ENCODE measurements around the gene ITFG1.

DNA sequence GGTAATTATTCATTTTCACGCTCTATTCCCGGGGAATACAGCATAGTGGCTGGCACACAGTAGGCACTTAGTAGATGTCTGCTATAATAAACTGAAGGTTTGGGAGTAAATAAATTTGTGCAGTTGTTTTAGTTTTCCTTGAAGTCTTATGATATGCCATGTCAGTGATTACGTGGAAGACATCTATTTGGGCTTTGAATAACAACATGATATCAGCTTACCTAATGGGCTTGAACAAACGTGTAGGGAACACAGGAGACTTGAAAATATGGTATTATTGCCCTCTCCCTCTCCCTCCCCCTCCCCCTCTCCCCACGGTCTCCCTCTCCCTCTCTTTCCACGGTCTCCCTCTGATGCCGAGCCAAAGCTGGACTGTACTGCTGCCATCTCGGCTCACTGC is 280.8 kb downstream of the ITFG1 start:
- TF ChIP-seq, protein P1, sequence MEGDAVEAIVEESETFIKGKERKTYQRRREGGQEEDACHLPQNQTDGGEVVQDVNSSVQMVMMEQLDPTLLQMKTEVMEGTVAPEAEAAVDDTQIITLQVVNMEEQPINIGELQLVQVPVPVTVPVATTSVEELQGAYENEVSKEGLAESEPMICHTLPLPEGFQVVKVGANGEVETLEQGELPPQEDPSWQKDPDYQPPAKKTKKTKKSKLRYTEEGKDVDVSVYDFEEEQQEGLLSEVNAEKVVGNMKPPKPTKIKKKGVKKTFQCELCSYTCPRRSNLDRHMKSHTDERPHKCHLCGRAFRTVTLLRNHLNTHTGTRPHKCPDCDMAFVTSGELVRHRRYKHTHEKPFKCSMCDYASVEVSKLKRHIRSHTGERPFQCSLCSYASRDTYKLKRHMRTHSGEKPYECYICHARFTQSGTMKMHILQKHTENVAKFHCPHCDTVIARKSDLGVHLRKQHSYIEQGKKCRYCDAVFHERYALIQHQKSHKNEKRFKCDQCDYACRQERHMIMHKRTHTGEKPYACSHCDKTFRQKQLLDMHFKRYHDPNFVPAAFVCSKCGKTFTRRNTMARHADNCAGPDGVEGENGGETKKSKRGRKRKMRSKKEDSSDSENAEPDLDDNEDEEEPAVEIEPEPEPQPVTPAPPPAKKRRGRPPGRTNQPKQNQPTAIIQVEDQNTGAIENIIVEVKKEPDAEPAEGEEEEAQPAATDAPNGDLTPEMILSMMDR (IDR thresholded peaks at IDR 0.05) = no peak
- no peak for TF ChIP-seq POLR2AphosphoS5 (IDR thresholded peaks at IDR 0.05)

Measured in gastroesophageal sphincter (tissue), 3 donors.